Right lobe of liver (tissue), 6 donors: ENCODE results near the gene EMILIN2. TPM values are rescaled to one million over a fixed set of nuclear protein-coding genes. Genes with fewer than 3 reads are reported as not detected.

Source experiments
- ATAC-seq, 4 donors: fragments of 200-7000 bp; cut with Tn5 transposase; one replicate each; pipeline ENCODE4 v1.9.1; 2020; ENCODE audit warnings: mild to moderate bottlenecking in 4 of 4, moderate library complexity in 4 of 4
- DNase-seq, 3 donors: peaks; one replicate each; pipeline ENCODE4 v3.0.0-alpha.2; 2020
- H3K27ac ChIP-seq, 3 donors: fragments of 200-600 bp; one replicate each; pipeline ENCODE4 v1.8.0; 2022
- H3K27me3 ChIP-seq, 2 donors: fragments of 200-600 bp; one replicate each; pipeline ENCODE4 v1.8.0; 2022
- H3K36me3 ChIP-seq, 4 donors: fragments of 200-600 bp; sonication (generic) in 1 of 4; one replicate each; pipeline versions ENCODE4 v1.5.1 to v1.8.0; 2017 to 2022; ENCODE audit warnings: control low read depth in 1 of 4
- H3K4me1 ChIP-seq, 4 donors: fragments of 200-600 bp; sonication (generic) in 1 of 4; one replicate each; pipeline versions ENCODE4 v1.5.1 to v1.8.0; 2017 to 2022; ENCODE audit warnings: control low read depth in 1 of 4
- H3K4me3 ChIP-seq, 3 donors: fragments of 200-600 bp; one replicate each; pipeline ENCODE4 v1.8.0; 2022
- H3K9me3 ChIP-seq, 4 donors: fragments of 200-600 bp; sonication (generic) in 1 of 4; one replicate each; pipeline versions ENCODE4 v1.5.1 to v1.8.0; 2017 to 2022; ENCODE audit warnings: control low read depth in 1 of 4
- POLR2A ChIP-seq: fragments of 450-650 bp; IDR thresholded peaks from one replicate; pipeline ENCODE4 v1.6.1; 2017; ENCODE audit warnings: antibody characterized with exemption, mild to moderate bottlenecking
- WGBS: methylation state at CpG from one replicate; pipeline ENCODE4 v1.1.6; 2018; ENCODE audit warnings: low coverage, low lambda C conversion rate; ENCODE audit not compliant: insufficient coverage; ENCODE audit errors: missing lambda C conversion rate; 5-methylcytosine and 5-hydroxymethylcytosine counted together
- intact Hi-C, 2 donors: fragments of 100-400 bp; cut with DNase I; formaldehyde crosslinking; loops; one replicate each; pipeline versions ENCODE4 v1.11.2 to v1.14.1; 2022
- total RNA-seq, 6 experiments: library from RNA; depleted of rRNA in 2 of 6; stranded (reverse); fragments of >200 nt in 2 of 6; fragmentation: NEBNext Ultra II Directional in 3 of 6; extraction: Animal tissue kit (Norgen Biotek cat#: 25700) in 3 of 6; gene quantifications; one replicate each; pipeline versions ENCODE4 v1.1.0 to v1.2.4, GENCODE V29; 2016 to 2023
- TF ChIP-seq, protein P1 (sequence below), 4 donors: fragments of 200-600 bp in 3 of 4; fragments of 450-650 bp in 1 of 4; IDR thresholded peaks; one replicate each; pipeline versions ENCODE4 v1.5.1 to v1.8.0; 2016 to 2022; ENCODE audit warnings: antibody characterized with exemption in 4 of 4, mild to moderate bottlenecking in 2 of 4
- donor health status: DM: no; HTN: yes; CAD: no.
- donor health status: DM: no; HTN: no; CAD: no.
- donor health status: DM: no; HTN: no; CAD: no.
- donor health status: DM: no; HTN: yes; CAD: no.
- donor health status: DM: no; HTN: yes; CAD: no.

EMILIN2 gene
- total RNA-seq, 6 experiments from 2014 or later: 0.99 to 4.4 (median 2.3) TPM

DNA sequence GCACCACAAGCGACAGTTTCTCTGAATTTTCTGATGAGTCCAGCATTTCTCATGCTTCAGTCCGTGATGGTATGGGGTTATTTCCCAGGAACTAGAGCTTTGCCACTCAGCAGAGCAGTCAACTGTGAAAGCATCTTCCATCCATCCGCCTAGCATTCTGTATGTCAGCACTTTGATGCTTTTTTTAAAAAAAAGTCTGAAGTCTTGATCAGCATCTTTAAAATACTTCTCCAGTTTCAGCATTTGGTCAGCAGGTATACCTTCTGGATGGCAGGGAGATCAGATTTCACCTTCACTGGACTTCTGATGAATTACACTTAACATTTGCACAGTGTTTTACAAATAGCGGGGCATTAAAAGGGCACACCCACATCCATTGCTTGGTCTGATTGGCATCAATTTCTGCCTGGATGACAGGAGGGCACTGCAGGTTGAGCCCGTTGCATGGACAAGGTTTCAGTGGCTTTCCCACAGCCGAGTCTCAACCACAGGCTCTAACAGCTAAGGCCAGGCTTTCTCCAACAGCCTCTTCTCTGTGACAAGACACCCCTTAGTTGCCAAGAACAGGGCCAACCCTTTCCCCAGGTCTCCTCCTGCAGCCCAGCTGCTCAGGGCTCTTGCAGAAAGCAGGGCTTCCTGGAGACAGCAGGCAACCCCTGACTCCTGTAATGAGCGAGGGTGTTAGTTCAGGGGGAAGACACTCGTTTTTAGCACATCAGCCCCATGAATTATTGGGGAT, 54.0 kb downstream of the EMILIN2 start:
- no peaks in the 10 kb centered on the region for H3K27me3 ChIP-seq
- H3K4me1 ChIP-seq: no peaks in the 10 kb centered on the region
- no peak overlapping the region for H3K4me3 ChIP-seq
- no peak overlapping the region for H3K27ac ChIP-seq
- no peak for ATAC-seq
- 71% methylated on average over 6 of the region's 8 CpGs for WGBS
- no peak for TF ChIP-seq POLR2A
- TF ChIP-seq, protein P1, sequence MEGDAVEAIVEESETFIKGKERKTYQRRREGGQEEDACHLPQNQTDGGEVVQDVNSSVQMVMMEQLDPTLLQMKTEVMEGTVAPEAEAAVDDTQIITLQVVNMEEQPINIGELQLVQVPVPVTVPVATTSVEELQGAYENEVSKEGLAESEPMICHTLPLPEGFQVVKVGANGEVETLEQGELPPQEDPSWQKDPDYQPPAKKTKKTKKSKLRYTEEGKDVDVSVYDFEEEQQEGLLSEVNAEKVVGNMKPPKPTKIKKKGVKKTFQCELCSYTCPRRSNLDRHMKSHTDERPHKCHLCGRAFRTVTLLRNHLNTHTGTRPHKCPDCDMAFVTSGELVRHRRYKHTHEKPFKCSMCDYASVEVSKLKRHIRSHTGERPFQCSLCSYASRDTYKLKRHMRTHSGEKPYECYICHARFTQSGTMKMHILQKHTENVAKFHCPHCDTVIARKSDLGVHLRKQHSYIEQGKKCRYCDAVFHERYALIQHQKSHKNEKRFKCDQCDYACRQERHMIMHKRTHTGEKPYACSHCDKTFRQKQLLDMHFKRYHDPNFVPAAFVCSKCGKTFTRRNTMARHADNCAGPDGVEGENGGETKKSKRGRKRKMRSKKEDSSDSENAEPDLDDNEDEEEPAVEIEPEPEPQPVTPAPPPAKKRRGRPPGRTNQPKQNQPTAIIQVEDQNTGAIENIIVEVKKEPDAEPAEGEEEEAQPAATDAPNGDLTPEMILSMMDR (IDR thresholded peaks at IDR 0.05): no peak
- no peaks in the 10 kb centered on the region for H3K9me3 ChIP-seq
- intact Hi-C loops: no loop called here
- no peak for DNase-seq
- H3K36me3 ChIP-seq: no peaks in the 10 kb centered on the region

GRCh38 chr18:2901423-2901985, 54.7 kb downstream of the EMILIN2 start:
- 81% methylated on average over 8 of the region's 14 CpGs for WGBS
- Histone ChIP-seq H3K36me3 (no peaks in the 10 kb centered on the region), H3K4me1 (no peaks in the 10 kb centered on the region), H3K4me3 (no peak overlapping the region), H3K27ac (no peak overlapping the region), H3K9me3 (no peaks in the 10 kb centered on the region), H3K27me3 (peaks cover 0 to 4% of the 10 kb centered on the region in 2 donors)
- TF ChIP-seq POLR2A: no peak
- TF ChIP-seq, protein P1 (IDR thresholded peaks at IDR 0.05): no peak
- DNase-seq (no peak), ATAC-seq (no peak)
- intact Hi-C loops: no loop called here

DNA sequence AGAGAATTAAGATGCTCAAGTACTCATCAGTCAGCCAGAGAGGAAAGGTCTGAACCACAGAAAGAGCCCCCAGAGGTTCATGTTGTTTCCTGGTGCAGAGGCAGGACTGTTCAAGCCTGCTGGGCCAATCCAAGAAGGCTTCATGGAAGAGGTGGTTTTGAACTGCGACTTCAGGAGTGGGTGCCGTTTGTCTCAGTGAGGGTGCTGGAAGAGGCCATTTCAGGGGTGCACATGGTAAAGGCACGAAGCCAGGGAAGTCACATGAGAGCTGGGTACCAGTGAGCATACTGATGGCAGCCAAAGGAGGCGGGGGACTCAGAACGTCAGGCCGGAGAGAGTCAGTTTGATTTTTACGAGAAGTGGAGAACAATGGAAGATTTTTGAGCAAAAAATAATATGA, 55.5 kb downstream of the EMILIN2 start:
- DNase-seq (no peak), ATAC-seq (no peak)
- intact Hi-C loops: no loop called here
- Histone ChIP-seq H3K4me1 (no peaks in the 10 kb centered on the region), H3K4me3 (no peak overlapping the region), H3K27ac (no peak overlapping the region), H3K27me3 (peaks cover 0 to 5% of the 10 kb centered on the region in 2 donors), H3K9me3 (no peaks in the 10 kb centered on the region), H3K36me3 (no peaks in the 10 kb centered on the region)
- WGBS: 83% methylated on average over 6 of the region's 7 CpGs
- TF ChIP-seq, protein P1 (IDR thresholded peaks at IDR 0.05): no peak
- no peak for TF ChIP-seq POLR2A

DNA sequence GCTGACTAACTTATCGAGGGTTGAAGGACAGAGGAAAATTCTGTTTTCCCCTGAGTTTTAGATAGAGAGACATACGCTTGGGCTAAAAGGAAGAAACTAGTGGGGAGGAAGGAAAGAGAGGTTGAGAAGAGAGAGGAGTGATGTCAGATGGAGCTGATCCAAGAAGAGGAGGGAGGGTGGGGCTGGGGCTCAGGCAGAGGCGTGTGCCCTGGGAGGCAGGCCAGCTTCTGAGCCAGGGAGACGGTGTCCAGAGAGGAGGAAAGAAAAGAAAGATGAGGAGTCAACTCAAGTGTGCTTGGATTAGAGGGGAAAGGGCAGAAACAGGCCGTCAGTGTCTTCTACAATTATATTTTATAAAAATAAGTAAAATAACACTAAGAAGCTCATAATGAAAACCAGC, 56.2 kb downstream of the EMILIN2 start:
- ATAC-seq (peak in 1 of 4 donors; percentile 12), DNase-seq (no peak)

More for the DNA sequence above, 56.2 kb downstream of the EMILIN2 start:
- intact Hi-C loops: no loop called here
- Histone ChIP-seq H3K27me3 (peaks cover 0 to 5% of the 10 kb centered on the region in 2 donors), H3K36me3 (no peaks in the 10 kb centered on the region), H3K9me3 (no peaks in the 10 kb centered on the region), H3K4me3 (no peak overlapping the region), H3K4me1 (no peaks in the 10 kb centered on the region), H3K27ac (no peak overlapping the region)
- TF ChIP-seq, protein P1 (IDR thresholded peaks at IDR 0.05): no peak
- no peak for TF ChIP-seq POLR2A
- WGBS: 34% methylated on average over 5 of the region's 5 CpGs
